Activated CD4-positive, CD25-positive, alpha-beta regulatory T cell treated with anti-CD3 and anti-CD28 coated beads, Interleukin-2, amount 50 U/mL, for 16 hours (primary cell): ENCODE results near the gene DET1.
A peak's percentile ranks its signal among the peaks of the same experiment; 100 is the strongest.

Experiments
- DNase-seq: peaks from one replicate; pipeline ENCODE4 v3.0.0-alpha.2; 2020; ENCODE audit warnings: low read depth, low spot score

Gene DET1

DNA sequence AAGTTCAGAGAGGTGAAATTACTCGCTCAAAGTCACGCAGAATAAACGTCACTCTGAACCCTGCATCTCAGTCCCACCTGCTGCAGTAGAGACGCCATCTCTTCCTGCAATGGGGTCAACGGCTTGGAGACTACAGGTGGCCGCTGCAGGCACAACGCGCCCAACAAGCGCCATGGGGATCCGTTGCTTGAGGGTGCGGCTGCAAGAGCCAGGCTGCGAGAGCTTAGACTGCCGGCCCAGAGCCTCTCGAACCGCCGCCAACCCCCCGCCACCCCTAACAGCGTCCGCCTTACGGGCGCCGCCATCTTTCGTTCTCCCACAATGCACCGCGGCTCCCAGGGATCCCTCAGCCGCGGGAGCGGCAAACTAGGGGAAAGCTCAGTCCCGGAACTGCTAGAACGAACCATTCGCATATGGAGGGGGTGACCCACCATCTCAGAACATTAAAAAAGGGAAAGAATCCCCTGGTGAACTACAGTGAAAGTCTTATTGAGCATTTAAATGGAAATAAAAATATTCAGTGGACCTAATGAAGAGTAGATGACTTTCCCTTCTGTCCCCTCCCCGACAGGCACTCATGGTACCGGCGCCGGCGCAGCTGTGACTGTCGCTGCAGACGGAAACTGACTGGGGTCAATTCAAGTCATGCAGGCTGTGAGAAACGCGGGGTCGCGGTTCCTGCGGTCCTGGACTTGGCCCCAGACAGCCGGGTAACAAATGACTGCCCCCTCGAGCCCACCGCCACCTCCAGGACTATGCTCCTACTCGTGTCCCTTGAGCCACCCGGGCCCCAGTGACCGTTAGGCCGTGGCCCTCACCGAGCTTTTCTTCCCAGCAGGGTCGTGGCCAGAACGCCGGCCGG, 79.2 kb downstream of the DET1 start, which contains the start of the genes MRPL46 and MRPS11:
Gene MRPL46 (minus strand): TSS at position 316 of the 862 bp plus-strand sequence. CDS start 11 bp downstream, at position 305.
Gene MRPS11 (plus strand): TSS at position 636 of the 862 bp plus-strand sequence. CDS start 10 bp downstream, at position 646.
- peak; percentile 85 for DNase-seq

DNA sequence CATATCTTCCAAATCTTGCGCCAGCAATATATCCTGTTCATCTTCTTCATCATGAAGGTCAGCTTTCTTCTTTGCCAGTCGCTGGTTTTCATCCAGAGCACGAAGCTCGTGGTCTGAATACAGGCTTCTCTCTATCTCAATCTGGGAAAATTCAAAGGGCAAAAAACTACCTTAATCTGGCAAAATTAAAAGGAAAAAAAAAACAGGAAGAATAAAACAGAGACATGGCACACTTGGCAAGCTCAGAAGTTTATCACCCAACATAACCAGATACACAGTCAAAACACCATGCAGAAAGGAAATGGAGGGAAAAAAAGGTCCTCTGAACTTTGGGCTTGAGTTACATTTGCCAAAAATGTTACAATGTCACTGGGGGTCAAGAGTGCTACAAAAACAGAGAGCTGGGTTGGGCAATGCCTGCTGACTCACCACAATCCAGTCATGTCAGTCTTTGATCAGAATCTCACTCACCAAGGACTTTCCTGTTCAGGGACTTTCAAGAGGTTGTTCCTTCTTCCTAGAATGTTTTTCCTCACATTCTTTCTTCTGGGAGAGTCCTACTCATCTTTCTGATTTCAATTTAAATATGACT, 80.8 kb downstream of the DET1 start:
- no peak for DNase-seq

DNA sequence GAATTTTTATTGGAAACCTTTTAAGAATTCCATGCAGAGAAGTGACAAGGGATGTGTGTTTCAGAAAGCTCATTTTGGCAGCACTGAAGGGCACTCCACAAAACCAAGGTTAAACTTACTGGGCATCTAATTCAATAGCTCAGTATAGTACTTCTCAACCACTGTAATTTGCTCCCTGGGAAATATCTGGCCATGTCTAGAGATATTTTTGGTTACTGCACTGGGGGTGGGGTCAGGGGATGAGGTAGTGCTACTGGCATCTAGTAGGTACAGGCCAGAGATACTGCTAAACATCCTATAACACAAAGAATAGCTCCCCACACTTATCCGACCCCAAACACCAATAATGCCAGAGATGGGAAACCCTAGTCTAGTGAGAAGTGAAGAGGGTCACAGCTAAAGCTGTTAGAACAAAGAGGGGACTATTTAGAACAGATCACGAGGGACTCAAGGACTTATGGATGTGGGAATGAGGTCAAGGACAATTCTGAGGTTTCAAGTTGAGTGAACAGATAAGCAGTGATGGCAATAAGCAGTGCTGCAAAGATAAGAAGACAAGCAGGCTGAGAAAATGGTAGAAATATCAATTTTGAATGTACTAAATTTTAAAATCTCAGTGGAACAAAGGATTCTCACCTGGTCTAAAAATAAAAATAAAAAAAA, 82.5 kb downstream of the DET1 start:
- no peak for DNase-seq
